HG03342 (cell line): ENCODE results near the gene PAK5.

Experiments
- ATAC-seq: cut with Tn5 transposase; IDR thresholded peaks from one replicate; pipeline ENCODE4 v1.9.1; 2021; ENCODE audit warnings: mild to moderate bottlenecking, moderate library complexity; ENCODE audit not compliant: unreplicated experiment

Gene PAK5

DNA sequence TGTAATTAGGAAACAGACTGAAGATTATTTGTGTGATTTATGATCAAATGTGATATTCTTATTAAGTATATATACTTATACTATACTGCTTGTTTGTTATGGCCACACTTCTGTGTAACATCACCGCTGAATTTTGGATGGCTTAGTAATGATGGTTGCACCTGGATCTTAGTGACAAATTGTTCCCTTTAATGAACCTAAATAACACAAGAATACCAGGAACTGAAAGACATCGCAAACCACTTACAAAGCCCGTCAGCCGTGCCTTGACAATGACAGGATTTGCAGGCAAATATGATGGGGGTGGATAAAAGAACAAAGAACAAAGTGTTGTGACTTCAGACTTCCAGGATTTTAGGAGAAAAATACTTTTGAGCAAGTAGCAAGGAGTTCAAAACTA, 257.4 kb downstream of the PAK5 start:
- no peak for ATAC-seq

DNA sequence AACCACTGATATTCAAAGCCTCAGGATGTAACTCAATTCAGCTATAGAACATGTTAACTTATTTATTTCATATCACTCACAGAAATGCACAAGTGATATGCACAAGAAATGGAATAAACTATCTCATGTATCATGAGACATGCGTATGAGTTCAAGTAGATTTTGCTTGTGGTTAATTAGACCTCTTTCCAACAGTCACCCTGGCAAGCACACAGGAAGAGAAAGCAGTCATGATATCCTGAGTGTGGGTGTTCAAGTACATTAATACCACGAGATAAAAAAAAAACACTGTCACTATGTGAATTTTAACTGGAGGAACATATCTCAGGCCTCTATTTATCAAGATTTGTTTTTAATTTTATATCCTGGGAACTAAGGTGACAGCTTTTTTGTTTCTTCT, 260.3 kb downstream of the PAK5 start:
- no peak for ATAC-seq

DNA sequence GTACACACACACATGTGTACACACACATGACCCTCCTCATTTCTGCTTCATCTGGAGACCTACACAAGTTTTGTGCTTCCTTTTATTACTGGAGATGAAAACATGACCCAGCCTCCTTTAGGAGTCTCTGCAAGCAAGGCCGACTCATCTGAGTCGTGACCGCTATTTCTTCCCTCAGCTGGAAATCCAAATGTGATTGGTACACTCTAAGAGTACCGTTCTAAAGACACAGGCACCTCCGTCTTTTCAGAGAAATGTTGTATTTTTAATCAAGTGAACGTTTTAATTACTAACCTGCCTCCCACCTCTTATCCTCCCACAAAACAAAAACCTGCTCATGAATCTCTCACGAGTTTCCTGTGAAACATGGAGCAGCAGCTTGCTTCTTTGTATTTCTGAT, 261.5 kb downstream of the PAK5 start:
- no peak for ATAC-seq

DNA sequence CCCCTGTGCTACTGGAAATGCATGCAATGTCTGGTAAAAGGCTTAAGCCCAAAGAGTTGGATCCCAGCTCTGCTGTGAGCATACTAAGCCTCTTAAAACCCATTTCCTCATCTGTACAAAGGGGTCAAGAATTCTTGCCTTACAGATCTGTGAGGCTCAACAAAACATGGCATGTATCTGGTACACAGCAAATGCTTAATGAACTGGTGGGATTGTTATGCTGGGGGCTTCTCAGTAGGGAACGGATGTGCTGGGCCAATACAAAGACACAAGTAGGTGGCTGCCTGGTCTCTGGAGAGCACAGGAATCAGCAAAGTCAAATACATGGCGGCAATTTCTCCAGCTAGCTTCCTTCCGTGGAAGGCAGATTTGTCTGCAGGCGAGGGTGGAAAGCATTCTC, 262.2 kb downstream of the PAK5 start:
- no peak for ATAC-seq

DNA sequence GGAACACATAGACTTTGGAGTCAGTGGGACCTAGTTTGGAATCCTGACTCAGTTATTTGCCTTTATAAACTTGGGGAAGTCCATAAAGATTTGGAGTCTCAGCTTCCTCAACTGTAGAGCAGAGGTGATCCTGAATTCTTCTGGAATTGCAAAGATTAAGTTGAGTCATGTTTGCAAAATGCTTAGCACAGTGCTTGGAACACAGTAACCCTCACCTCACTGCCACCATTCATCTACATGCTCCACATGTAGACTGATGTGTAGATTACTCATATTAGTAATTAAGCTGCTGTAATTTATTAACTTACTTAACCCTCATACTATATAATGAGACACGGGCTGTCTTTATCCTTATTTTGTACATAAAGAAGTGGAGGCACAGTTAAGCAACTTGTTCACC, 263.0 kb downstream of the PAK5 start:
- no peak for ATAC-seq

DNA sequence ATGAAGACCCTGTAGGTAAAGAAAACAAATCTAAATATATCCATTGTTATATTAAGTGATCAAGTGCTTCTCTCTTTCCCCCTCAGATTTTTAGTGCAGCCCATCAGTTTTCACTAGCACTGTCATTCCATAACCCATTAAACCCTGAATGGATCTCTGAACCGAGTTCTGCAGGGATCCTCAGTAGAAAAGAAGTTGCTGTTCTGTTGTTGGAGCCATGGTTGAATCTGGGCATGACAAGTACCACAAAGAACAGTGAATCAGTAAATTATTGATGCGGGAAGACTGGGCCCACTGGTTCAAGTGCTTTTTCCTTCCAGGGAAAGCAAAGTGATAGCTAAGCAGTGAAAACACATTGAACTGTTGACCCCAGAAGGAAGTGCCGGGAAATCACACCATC, 264.1 kb downstream of the PAK5 start:
- ATAC-seq: no peak

DNA sequence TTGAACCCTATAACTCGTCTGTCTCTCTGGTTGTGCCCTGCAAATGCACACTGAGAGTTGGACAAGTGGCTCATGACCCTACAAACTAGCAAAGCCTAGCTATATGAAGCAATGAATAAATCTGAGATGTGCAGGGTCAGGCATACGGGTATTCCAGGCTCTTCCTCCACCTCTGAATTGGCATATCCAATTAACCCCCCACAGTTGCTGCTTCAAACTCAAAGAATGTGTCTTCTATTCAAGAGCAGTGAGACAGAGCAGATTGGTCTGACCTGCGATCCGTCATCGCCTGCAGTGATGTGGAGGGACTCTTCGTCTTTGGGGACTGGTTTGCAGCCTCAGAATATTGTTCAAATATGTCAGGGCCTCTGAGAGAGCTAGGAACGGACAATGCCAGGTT, 264.7 kb downstream of the PAK5 start:
- ATAC-seq: no peak

DNA sequence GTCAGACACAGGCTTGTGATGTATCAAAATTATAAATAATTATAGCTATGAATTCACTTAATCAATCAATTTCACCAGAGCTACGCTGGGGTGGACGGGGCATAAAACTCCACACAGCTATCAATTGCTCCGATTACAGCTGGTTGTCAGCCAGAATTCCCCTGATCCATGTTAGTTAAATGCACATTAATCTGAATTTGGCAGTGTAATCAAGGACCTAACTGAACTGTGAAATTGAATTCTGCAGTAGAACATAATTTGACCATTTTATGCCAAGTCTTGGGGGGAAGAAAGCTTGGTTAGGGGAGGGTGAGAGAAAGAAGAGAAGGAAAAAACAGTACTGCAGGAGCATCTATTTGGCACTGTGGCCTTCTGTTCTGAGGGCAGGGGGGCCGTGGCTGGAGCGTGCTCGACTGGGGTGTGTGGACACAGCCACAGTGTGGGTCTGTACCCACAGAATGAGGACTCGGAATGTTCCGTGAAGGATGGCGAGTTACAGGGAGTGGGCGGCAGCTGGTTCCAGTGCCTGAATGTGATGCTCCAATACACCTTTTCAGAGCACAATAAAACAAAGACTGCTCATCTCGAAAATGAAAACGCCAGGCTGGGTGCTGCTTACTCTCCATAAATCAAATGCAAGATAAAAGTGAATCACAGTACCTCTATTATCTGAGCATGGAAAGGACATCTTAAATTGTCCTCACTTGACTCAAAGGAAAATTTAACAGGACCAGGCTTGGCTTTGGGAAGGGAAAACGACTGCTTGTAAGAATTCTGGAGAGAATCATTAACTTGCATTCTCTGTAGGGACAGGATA, 265.3 kb downstream of the PAK5 start:
- no peak for ATAC-seq

DNA sequence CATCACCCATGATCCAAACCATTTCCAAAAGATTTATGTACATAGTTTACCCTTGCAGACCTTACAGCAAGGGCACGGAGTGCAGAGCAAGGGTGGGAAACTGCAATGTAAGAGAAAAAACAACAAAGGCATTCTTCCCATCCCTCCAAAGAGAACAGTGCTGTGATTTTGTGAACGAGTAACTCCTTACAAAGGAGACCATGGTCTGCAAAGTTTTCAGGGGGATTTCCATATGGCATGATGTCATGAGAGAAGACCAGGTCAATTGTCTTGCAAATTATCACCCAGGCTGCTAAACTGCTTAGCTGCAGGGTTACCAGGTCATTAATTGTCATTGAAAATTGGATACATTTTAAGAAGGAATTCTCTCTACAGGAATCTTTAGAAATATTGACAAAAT, 266.2 kb downstream of the PAK5 start:
- ATAC-seq: no peak

DNA sequence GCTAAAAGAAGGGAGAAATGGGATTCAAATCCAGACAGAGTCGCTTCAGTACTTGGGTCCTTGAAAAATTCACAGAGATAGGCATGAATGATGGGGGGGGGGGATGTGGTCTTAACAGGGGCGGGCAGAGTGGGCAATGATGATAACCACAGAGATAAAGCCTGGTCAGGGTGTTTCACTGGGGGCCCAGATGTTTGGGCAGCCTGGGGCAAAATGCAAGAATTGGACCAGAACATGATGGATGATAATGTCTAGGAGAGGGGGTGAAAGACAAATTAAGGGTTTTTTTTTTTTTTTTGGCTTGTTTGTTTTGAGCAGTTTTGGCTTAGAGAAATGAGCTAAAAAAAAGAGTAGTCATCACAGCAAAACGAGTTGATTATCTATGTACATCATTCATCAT, 267.1 kb downstream of the PAK5 start:
- no peak for ATAC-seq

DNA sequence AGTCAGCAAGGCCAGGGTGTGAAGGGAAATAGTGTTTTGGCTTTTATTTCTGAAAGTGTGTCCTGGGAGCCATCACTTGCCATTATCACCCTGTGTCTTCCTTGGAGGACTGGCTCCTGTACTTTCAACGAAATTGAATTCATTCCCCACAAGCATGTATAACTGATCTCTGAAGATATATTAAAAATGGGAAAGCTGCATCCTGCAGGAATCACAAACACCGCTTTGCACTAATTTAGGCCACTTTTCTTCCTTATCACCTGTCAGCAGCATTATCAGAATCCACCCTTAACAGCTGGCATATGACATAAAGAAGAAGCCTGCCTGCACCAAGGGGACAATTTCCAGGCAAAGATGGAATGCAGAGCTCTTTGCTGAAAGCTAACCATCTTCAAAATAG, 268.3 kb downstream of the PAK5 start:
- ATAC-seq: no peak

DNA sequence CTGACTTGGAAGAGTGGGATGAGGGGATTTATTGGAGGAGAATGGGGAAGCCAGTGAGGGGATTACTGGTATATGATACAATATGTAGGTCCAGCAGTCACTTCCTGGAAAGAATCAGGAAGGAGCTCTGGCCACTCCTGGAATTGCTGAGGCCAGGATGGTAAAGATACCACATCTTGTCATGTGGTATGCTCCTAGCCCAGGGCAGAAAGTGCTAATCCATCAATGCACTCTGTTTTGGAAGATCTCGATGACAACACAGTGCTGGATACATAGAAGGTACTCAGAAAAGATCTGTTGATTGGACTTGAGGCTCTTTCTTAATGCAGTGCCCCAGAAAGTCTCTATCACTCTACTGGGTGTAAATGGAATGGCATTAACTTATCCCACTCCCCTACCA, 271.9 kb downstream of the PAK5 start:
- no peak for ATAC-seq

DNA sequence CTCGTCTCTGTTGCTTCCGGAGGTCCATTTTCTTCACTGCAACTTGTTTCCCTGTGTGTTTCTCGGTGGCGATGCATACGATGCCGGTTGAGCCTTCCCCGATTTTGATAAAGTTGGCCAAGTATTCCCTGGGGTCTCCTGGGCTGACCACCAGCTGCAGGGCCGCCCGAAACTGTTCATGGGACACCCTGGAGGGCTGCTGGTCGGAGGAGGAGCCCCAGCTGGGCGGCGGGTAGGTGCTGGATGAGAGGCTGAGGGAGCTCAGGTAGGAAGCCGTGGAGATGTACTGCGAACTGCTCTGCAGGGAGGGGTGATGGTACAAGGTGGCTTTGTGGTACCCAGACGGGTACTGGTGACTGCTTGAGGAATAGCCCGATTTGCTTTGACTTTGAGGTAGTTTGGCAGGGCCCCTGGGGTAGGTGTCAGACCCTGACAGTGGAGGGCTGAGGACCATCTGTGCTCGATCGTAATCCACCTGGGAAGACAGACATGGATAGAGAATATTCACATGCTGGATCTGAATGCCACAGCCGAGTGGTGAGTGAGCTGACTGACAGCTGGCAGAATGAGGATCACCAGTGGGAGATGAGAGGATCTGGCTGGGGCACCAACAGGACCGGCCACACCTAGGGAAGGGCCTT, 272.8 kb downstream of the PAK5 start:
- no peak for ATAC-seq

DNA sequence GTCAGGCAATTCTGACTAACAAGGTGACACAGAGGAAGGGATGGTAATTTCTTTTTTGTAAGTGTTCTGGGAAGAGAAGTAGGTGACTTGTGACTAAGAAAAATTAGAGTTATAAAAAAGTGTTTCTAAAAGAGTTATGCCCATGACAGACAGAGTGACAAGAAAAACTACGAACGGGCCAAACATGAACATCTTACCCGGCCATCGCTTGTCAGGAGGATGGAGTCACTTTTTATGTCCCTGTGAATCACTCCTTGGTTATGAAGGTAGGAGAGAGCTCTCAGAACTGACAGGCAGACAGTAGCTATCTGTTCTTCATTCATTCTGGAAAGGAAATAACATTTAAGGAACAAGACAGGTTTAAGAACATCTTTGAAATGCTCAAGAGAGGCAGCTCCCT, 281.5 kb downstream of the PAK5 start:
- ATAC-seq: no peak

DNA sequence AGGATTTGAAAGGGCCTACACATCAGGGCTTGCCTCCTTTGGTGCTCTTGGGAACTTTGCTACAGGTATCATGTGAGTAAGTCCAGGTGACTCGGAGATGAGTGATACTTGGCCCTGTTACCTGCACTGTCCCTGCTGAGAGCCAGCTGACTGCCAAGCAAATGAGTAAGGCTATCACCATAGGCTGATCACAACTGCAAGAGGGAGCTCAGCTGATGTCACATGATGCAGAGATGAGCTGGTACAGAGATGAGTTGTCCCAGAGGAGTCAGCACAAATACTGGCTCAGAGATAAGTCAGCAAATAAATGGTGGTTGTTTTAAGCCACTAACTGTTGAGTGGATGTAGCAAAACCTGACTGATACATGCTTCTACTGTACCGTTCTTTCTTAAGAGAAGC, 283.1 kb downstream of the PAK5 start:
- no peak for ATAC-seq

DNA sequence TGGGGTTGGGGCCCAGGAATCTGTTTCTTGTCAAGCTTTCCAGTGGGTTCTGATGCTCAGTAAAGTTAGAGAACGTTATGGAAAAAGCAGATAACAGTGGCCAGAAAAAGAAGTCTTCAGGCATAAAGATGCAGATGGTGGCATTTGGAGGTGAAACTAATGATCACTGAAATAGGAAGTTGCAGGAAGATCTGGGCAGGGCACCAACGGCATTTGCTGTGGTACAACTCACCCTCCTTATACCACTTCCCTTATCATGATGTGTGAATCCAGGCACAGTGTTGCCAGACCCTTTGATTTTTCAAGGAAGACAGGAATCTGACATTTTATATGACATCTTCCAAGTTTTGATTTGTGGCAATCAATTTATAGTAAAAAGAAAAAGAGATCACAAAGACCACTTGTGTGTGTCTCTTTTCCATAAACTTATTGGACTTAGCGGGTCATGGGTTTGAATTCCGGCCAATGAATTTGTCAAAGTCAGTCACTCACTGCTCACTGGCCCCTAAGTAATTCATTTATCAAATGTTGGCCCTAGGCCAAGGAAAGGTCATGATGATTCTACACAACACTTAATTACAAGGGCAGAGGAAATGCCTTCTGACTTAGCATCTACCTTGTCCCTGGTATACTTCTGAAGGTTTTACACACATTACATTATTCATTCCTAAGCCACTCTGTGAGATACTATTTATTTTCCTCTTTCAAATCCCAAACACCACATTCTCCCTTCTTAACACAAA, 286.9 kb downstream of the PAK5 start:
- no peak for ATAC-seq

DNA sequence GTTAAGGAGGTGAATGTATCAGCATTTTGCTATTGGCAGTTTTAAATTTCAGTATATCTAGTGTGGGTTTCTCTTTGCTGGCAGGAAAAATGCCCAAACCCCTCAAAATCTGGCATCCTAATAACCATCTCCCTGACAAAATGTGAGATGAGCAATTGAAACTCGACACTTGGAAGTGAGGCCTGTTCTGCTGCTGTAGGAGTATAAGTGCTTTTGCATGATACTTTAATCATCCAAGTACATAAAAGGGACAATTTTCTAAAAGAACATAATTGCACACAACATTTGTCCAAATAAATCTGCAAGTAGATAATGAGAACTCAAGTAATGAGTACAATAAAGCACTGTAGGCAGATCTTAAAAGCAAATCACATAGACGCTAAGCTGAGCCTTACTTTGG, 288.0 kb downstream of the PAK5 start:
- ATAC-seq: no peak

DNA sequence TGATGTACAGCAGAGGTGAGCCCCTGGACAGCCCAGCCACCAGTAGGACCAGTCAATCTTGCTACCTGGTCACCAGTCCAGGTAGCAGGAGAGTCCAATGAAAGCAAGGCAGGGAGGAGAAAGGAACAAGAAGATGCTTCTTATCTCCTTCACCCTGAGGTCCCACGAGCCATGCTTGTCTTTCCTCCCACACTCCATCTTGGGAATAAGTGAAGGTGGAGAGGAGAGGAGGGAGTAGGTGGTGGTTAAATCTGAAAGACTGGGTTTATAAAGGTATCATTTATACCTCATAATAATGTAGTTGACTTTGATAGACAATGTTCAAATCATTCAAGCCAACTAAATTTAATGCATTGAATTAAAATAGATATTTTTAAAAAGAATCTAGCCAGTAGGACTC, 288.6 kb downstream of the PAK5 start:
- no peak for ATAC-seq

DNA sequence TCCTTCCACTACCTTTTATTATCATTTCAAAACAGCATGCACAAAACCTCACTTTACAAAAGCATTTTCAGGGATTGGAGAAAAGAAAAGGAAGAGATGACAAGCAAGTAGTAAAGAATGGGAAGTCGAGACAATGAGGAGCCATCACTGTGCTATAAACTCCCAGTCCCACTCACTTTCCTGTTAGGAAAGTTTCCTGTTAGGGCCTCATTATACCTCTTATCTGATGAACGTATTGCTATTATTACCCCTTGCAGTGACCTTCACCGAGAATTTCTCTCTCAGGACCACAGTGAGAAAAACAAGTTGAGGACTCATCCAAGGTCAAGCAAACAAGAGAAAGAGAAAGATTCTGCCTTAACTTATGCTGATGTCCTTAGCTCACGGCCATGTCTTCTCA, 295.7 kb downstream of the PAK5 start:
- no peak for ATAC-seq

DNA sequence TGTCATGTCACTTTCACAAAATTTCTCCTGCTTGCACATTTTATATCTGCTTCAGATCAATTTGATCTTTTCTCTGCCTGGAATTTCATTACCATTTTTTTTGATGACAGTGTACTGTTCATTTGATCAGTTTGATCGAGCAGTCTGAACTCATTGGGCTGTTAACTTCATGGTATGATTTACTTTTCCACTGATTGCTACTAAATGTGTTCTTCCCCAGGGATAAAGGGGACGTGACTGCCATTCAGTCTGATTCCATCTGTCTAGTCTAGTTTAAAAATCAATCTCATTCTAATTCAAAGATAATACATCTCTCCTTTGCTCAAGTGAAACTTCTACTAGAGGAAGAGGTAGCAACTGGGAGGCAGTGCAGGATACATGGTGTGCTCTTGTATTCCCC, 303.4 kb downstream of the PAK5 start:
- no peak for ATAC-seq

DNA sequence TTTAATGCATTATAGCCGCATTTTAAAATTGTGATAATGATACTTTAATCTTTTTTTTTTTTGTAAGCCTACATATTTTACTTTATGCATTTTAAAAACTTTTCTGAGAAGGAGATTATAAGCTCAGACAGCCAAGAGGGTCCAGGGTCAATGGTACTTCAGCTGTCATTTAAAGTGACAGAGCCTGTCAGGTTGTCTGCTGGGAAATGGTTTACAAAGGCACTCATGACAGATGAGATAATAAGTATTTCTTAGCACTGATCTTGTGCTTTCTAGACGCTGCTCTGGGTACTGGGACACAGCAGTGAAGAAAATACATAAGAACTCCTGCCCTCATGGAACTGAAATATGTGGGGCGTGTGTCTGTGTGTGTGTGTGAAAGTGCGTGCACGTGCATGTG, 304.9 kb downstream of the PAK5 start:
- no peak for ATAC-seq
